ENCODE data around the gene ZNF862. TPM values are rescaled to one million over a fixed set of nuclear protein-coding genes. Genes with fewer than 3 reads are reported as not detected.

ZNF862 gene
- total and polyA plus RNA-seq, 2 of the 13 experiments (the other 11 are each of a cell fraction or from before 2014, with no cell fraction given), result 0.89 to 2.0 TPM

- no peak for TF ChIP-seq ZNF318 (CRISPR knock-in tag; IDR thresholded peaks at IDR 0.05)
- TF ChIP-seq ZNF766 (CRISPR knock-in tag; IDR thresholded peaks at IDR 0.05; ENCODE audit: borderline replicate concordance), result no peak
- TF ChIP-seq ZNF232 (CRISPR knock-in tag; IDR thresholded peaks at IDR 0.05; ENCODE audit: borderline replicate concordance), result 0 out of 2 replicates have a peak, but pooled peaks have one; percentile 53
- TF ChIP-seq EZH2 (conservative IDR thresholded peaks at IDR 0.05; ENCODE audit: low read depth, low read length), result no peak
- 0 out of 2 replicates have a peak, but pooled peaks have one; percentile 27 for TF ChIP-seq ZNF331 (CRISPR knock-in tag; IDR thresholded peaks at IDR 0.05)
- peak; percentile 88 for TF ChIP-seq CSRNP1 (CRISPR knock-in tag; IDR thresholded peaks at IDR 0.05)
- TF ChIP-seq ELF4 (CRISPR knock-in tag; IDR thresholded peaks at IDR 0.05; ENCODE audit: borderline replicate concordance), result no peak
- TF ChIP-seq HOXA3 (CRISPR knock-in tag; IDR thresholded peaks at IDR 0.05), result peak; percentile 44; the same call in 1 of the 2 replicates
- TF ChIP-seq ZNF292 (CRISPR knock-in tag; IDR thresholded peaks at IDR 0.05; ENCODE audit: borderline replicate concordance, low read depth), result no peak
- no peak for TF ChIP-seq FOXK1 (CRISPR knock-in tag; IDR thresholded peaks at IDR 0.05; ENCODE audit: borderline replicate concordance, low read depth)
- no peak for TF ChIP-seq ZNF660 (CRISPR knock-in tag; IDR thresholded peaks at IDR 0.05; ENCODE audit: borderline replicate concordance, low read depth)
- peak; percentile 79 for TF ChIP-seq PHF8 (CRISPR knock-in tag; IDR thresholded peaks at IDR 0.05)
- no peak for TF ChIP-seq ZNF562 (CRISPR knock-in tag; IDR thresholded peaks at IDR 0.05; ENCODE audit: borderline replicate concordance)
- no peak for TF ChIP-seq PLSCR1 (CRISPR knock-in tag; IDR thresholded peaks at IDR 0.05; ENCODE audit: borderline replicate concordance)
- TF ChIP-seq TFAP4 (IDR thresholded peaks at IDR 0.05; ENCODE audit: borderline replicate concordance, low read depth), result peak; percentile 40; the same call in 1 of the 2 replicates
- 0 out of 2 replicates have a peak, but pooled peaks have one; percentile 23 for TF ChIP-seq TP53 (CRISPR knock-in tag; conservative IDR thresholded peaks at IDR 0.05)
- peak; percentile 75; the same call in 1 of the 2 replicates for TF ChIP-seq HOXA5 (CRISPR knock-in tag; IDR thresholded peaks at IDR 0.05)
- no peak for TF ChIP-seq RBAK (CRISPR knock-in tag; IDR thresholded peaks at IDR 0.05)
Measured at GRCh38 chr7:149873970-149874643, 35.9 kb downstream of the ZNF862 start (continued).
